Hepatocyte (in vitro differentiated cells): ENCODE data around the gene GSS.
"Not testable (repeated sequence)": the region's sequence is repeated elsewhere in the genome, so short reads cannot be mapped to it uniquely, and the experiment has no call there.

Experiments
- EZH2 ChIP-seq: fragments of 200-600 bp; sonication (generic); IDR thresholded peaks from 2 replicates; pipeline ENCODE4 v1.6.1; 2016; ENCODE audit warnings: antibody characterized with exemption, mild to moderate bottlenecking, borderline replicate concordance
- TF ChIP-seq, protein P1 (sequence below): fragments of 200-600 bp; sonication (generic); IDR thresholded peaks from 2 replicates; pipeline ENCODE4 v1.5.1; 2016; ENCODE audit warnings: antibody characterized with exemption, mild to moderate bottlenecking; ENCODE audit not compliant: poor library complexity

DNA sequence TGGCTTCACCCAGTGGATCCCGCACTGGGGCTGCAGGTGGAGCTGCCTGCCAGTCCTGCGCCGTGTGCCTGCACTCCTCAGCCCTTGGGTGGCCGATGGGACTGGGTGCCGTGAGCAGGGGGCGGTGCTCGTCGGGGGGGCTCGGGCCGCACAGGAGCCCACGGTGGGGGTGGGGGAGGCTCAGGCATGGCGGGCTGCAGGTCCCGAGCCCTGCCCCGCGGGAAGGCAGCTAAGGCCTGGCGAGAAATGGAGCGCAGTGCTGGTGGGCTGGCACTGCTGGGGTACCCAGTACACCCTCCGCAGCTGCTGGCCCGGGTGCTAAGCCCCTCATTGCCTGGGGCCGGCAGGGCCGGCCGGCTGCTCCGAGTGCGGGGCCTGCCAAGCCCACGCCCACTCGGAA is 56.9 kb downstream of the GSS start:
- TF ChIP-seq EZH2: not testable (repeated sequence)
- TF ChIP-seq, protein P1, sequence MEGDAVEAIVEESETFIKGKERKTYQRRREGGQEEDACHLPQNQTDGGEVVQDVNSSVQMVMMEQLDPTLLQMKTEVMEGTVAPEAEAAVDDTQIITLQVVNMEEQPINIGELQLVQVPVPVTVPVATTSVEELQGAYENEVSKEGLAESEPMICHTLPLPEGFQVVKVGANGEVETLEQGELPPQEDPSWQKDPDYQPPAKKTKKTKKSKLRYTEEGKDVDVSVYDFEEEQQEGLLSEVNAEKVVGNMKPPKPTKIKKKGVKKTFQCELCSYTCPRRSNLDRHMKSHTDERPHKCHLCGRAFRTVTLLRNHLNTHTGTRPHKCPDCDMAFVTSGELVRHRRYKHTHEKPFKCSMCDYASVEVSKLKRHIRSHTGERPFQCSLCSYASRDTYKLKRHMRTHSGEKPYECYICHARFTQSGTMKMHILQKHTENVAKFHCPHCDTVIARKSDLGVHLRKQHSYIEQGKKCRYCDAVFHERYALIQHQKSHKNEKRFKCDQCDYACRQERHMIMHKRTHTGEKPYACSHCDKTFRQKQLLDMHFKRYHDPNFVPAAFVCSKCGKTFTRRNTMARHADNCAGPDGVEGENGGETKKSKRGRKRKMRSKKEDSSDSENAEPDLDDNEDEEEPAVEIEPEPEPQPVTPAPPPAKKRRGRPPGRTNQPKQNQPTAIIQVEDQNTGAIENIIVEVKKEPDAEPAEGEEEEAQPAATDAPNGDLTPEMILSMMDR: not testable (repeated sequence)
